ENCODE results near the gene VPS8.

The VPS8 gene

GRCh38 chr3:184811034-184811433, 932 bp upstream of the VPS8 start:
- DNase-seq (ENCODE audit: low read depth, low spot score), result no peak

- DNase-seq (ENCODE audit: low read depth, low spot score), result no peak
Measured at GRCh38 chr3:184811663-184811998, 335 bp upstream of the VPS8 start.

GRCh38 chr3:184812662-184813042, 686 bp downstream of the VPS8 start:
- no peak for DNase-seq (ENCODE audit: low read depth, low spot score)

GRCh38 chr3:184813357-184813756, 1.4 kb downstream of the VPS8 start:
- no peak for DNase-seq (ENCODE audit: low read depth, low spot score)

- no peak for DNase-seq (ENCODE audit: low read depth, low spot score)
Measured at GRCh38 chr3:184814214-184814613, 2.2 kb downstream of the VPS8 start.

- no peak for DNase-seq (ENCODE audit: low read depth, low spot score)
Measured at GRCh38 chr3:184815046-184815930, 3.3 kb downstream of the VPS8 start.

GRCh38 chr3:184816614-184817013, 4.6 kb downstream of the VPS8 start:
- no peak for DNase-seq (ENCODE audit: low read depth, low spot score)

- no peak for DNase-seq (ENCODE audit: low read depth, low spot score)
Measured at GRCh38 chr3:184820525-184820924, 8.6 kb downstream of the VPS8 start.

GRCh38 chr3:184821034-184821433, 9.1 kb downstream of the VPS8 start:
- no peak for DNase-seq (ENCODE audit: low read depth, low spot score)

- DNase-seq (ENCODE audit: low read depth, low spot score), result no peak
Measured at GRCh38 chr3:184822081-184822480, 10.1 kb downstream of the VPS8 start.

- no peak for DNase-seq (ENCODE audit: low read depth, low spot score)
Measured at GRCh38 chr3:184822654-184823053, 10.7 kb downstream of the VPS8 start.

- DNase-seq (ENCODE audit: low read depth, low spot score), result no peak
Measured at GRCh38 chr3:184823990-184824389, 12.0 kb downstream of the VPS8 start.

GRCh38 chr3:184825121-184825820, 13.3 kb downstream of the VPS8 start:
- no peak for DNase-seq (ENCODE audit: low read depth, low spot score)

GRCh38 chr3:184827572-184827971, 15.6 kb downstream of the VPS8 start:
- no peak for DNase-seq (ENCODE audit: low read depth, low spot score)

- no peak for DNase-seq (ENCODE audit: low read depth, low spot score)
Measured at GRCh38 chr3:184832044-184832443, 20.1 kb downstream of the VPS8 start.

GRCh38 chr3:184832903-184833302, 20.9 kb downstream of the VPS8 start:
- no peak for DNase-seq (ENCODE audit: low read depth, low spot score)

- no peak for DNase-seq (ENCODE audit: low read depth, low spot score)
Measured at GRCh38 chr3:184836090-184836822, 24.3 kb downstream of the VPS8 start.

GRCh38 chr3:184842433-184842832, 30.5 kb downstream of the VPS8 start:
- no peak for DNase-seq (ENCODE audit: low read depth, low spot score)

GRCh38 chr3:184845819-184846218, 33.9 kb downstream of the VPS8 start:
- no peak for DNase-seq (ENCODE audit: low read depth, low spot score)

- no peak for DNase-seq (ENCODE audit: low read depth, low spot score)
Measured at GRCh38 chr3:184846496-184846895, 34.5 kb downstream of the VPS8 start.

GRCh38 chr3:184848934-184849333, 37.0 kb downstream of the VPS8 start:
- no peak for DNase-seq (ENCODE audit: low read depth, low spot score)

- no peak for DNase-seq (ENCODE audit: low read depth, low spot score)
Measured at GRCh38 chr3:184850201-184850600, 38.2 kb downstream of the VPS8 start.
